C4-2B (cell line): Measurements from ENCODE around the gene SYNJ2BP.

ENCODE experiments used
- CTCF ChIP-seq: fragments of 450-650 bp; conservative IDR thresholded peaks from 2 replicates; pipeline ENCODE4 v1.5.1; 2017; ENCODE audit warnings: mild to moderate bottlenecking
- ZFX ChIP-seq: fragments of 450-650 bp; IDR thresholded peaks from 2 replicates; pipeline ENCODE4 v1.6.1; 2017

GRCh38 chr14:70416725-70417349 is at the start of gene SYNJ2BP:
- TF ChIP-seq CTCF (no peak), ZFX (peak; percentile 62)
